HCT116 (cell line): ENCODE results near the gene PRICKLE3. TPM values are rescaled to one million over a fixed set of nuclear protein-coding genes. Genes with fewer than 3 reads are reported as not detected.

ENCODE experiments used
- ATAC-seq: fragments of 200-7000 bp; cut with Tn5 transposase; 2 replicates; pipeline ENCODE4 v1.9.1; 2020; ENCODE audit warnings: mild to moderate bottlenecking, moderate library complexity
- BruUV-seq: library from RNA; stranded (reverse); fragments of 400-500 nt; replicated peaks from 2 replicates; lab custom pipeline; 2021; lab: Mats Ljungman, UMichigan
- CTCF ChIA-PET: fragments of 300-600 bp; sonication (Branson Sonifier 250); formaldehyde crosslinking; loops from one replicate; lab custom pipeline; 2021; ENCODE audit warnings: antibody characterized with exemption; lab: Charles Lee
- POLR2A ChIA-PET: fragments of 300-600, 350-600 bp; sonication (Branson Sonifier 250); formaldehyde crosslinking; loops from one replicate; lab custom pipeline; 2021; ENCODE audit warnings: antibody characterized with exemption; lab: Charles Lee
- RAD21 ChIA-PET, 2 experiments: fragments of 300-600 bp; sonication (Branson Sonifier 250); formaldehyde crosslinking; loops; one replicate each; lab custom pipeline; 2023; ENCODE audit warnings: low total read pairs in 2 of 2; ENCODE audit not compliant: uncharacterized antibody in 2 of 2, unreplicated experiment in 2 of 2, low non-redundant PET in 1 of 2; lab: Charles Lee
- DNase-seq: peaks from one replicate; pipeline ENCODE4 v3.0.0-alpha.2; 2010; ENCODE audit warnings: low read depth, low spot score
- H2AFZ ChIP-seq: fragments of 200-600 bp; shearing (Covaris generic), sonication (generic); 2 replicates; pipeline ENCODE4 v1.6.1; 2017; ENCODE audit warnings: low read depth, mixed run types, mixed read lengths, antibody characterized with exemption, low read length; ENCODE audit not compliant: poor library complexity, severe bottlenecking
- H3K27ac ChIP-seq: 2 replicates; pipeline ENCODE4 v1.5.1; 2012; ENCODE audit warnings: low read depth, low read length
- H3K27me3 ChIP-seq: fragments of 200-600 bp; sonication (generic); 2 replicates; pipeline ENCODE4 v1.6.1; 2016; ENCODE audit warnings: mixed run types, low read length, mixed read lengths; ENCODE audit not compliant: insufficient read depth
- H3K36me3 ChIP-seq, 2 experiments: fragments of 200-500 bp in 1 of 2; fragments of 200-600 bp in 1 of 2; sonication (Bioruptor generic) in 1 of 2; sonication (generic) in 1 of 2; 2 replicates each; pipeline versions ENCODE4 v1.5.1 to v1.6.1; 2014 to 2016; ENCODE audit warnings: low read length in 2 of 2, inconsistent platforms in 1 of 2, mixed read lengths in 1 of 2, mixed run types in 1 of 2; ENCODE audit not compliant: insufficient read depth in 2 of 2, control insufficient read depth in 1 of 2
- H3K4me1 ChIP-seq, 2 experiments: fragments of 200-600 bp in 1 of 2; sonication (generic) in 1 of 2; 2 replicates each; pipeline versions ENCODE4 v1.5.1 to v1.6.1; 2012 to 2017; ENCODE audit warnings: low read length in 2 of 2, inconsistent platforms in 1 of 2, mild to moderate bottlenecking in 1 of 2, mixed read lengths in 1 of 2, mixed run types in 1 of 2, moderate library complexity in 1 of 2; ENCODE audit not compliant: insufficient read depth in 2 of 2, control insufficient read depth in 1 of 2
- H3K4me2 ChIP-seq: fragments of 200-600 bp; sonication (generic); 2 replicates; pipeline ENCODE4 v1.6.1; 2017; ENCODE audit warnings: mixed run types, low read length, mixed read lengths
- H3K4me3 ChIP-seq, 2 experiments: fragments of 200-600 bp in 1 of 2; sonication (generic) in 1 of 2; replicated peaks in 1 of 2; 2 replicates each; pipeline ENCODE4 v1.5.1; 2011 to 2016; ENCODE audit warnings: low read length in 2 of 2, control low read depth in 1 of 2, low read depth in 1 of 2, mild to moderate bottlenecking in 1 of 2, mixed read lengths in 1 of 2, mixed run types in 1 of 2
- H3K79me2 ChIP-seq: fragments of 200-600 bp; sonication (generic); 2 replicates; pipeline ENCODE4 v1.6.1; 2017; ENCODE audit warnings: mild to moderate bottlenecking, mixed run types, low read length, moderate library complexity, mixed read lengths; ENCODE audit not compliant: insufficient read depth
- H3K9ac ChIP-seq: fragments of 200-600 bp; sonication (generic); 2 replicates; pipeline ENCODE4 v1.6.1; 2016; ENCODE audit warnings: low read length, mixed read lengths
- H3K9me2 ChIP-seq: fragments of 200-600 bp; sonication (generic), shearing (Covaris generic); 2 replicates; pipeline ENCODE4 v1.6.1; 2017; ENCODE audit warnings: mixed run types, mild to moderate bottlenecking, moderate library complexity; ENCODE audit not compliant: insufficient read depth
- H3K9me3 ChIP-seq, 2 experiments: fragments of 200-500 bp in 1 of 2; fragments of 200-600 bp in 1 of 2; sonication (Bioruptor generic) in 1 of 2; sonication (generic) in 1 of 2; 2 replicates each; pipeline ENCODE4 v1.6.1; 2014 to 2017; ENCODE audit warnings: low read length in 2 of 2, mixed read lengths in 2 of 2, inconsistent platforms in 1 of 2, low read depth in 1 of 2, mild to moderate bottlenecking in 1 of 2, mixed run types in 1 of 2, moderate library complexity in 1 of 2; ENCODE audit not compliant: control insufficient read depth in 1 of 2, insufficient read depth in 1 of 2
- H4K20me1 ChIP-seq: fragments of 200-600 bp; sonication (generic), shearing (Covaris generic); 2 replicates; pipeline ENCODE4 v1.6.1; 2017; ENCODE audit warnings: mixed run types, mild to moderate bottlenecking, moderate library complexity; ENCODE audit not compliant: insufficient read depth
- CBX3 ChIP-seq: IDR thresholded peaks from 2 replicates; pipeline ENCODE4 v1.6.1; 2012; ENCODE audit warnings: low read depth
- CEBPB ChIP-seq: IDR thresholded peaks from 2 replicates; pipeline ENCODE4 v1.6.1; 2012; ENCODE audit warnings: low read depth
- ELF1 ChIP-seq: IDR thresholded peaks from 2 replicates; pipeline ENCODE4 v1.6.1; 2012; ENCODE audit warnings: low read depth, borderline replicate concordance
- EZH2 ChIP-seq: fragments of 200-600 bp; sonication (generic); IDR thresholded peaks from 2 replicates; pipeline ENCODE4 v1.6.1; 2017; ENCODE audit warnings: antibody characterized with exemption, mixed run types
- EZH2phosphoT487 ChIP-seq: fragments of 200-600 bp; IDR thresholded peaks from 2 replicates; pipeline ENCODE4 v1.6.1; 2018; ENCODE audit warnings: antibody characterized with exemption, borderline replicate concordance
- JUND ChIP-seq: IDR thresholded peaks from 2 replicates; pipeline ENCODE4 v1.6.1; 2012
- POLR2A ChIP-seq: IDR thresholded peaks from 2 replicates; pipeline ENCODE4 v1.7.0; 2011; ENCODE audit warnings: borderline replicate concordance; ENCODE audit not compliant: insufficient read depth, insufficient read length; ENCODE audit errors: extremely low read depth
- POLR2AphosphoS5 ChIP-seq: IDR thresholded peaks from 2 replicates; pipeline ENCODE4 v1.6.1; 2011; ENCODE audit warnings: mild to moderate bottlenecking, low read depth, low read length, moderate library complexity
- RAD21 ChIP-seq: IDR thresholded peaks from 2 replicates; pipeline ENCODE4 v1.6.1; 2012; ENCODE audit warnings: low read depth, mild to moderate bottlenecking
- REST ChIP-seq: IDR thresholded peaks from 2 replicates; pipeline ENCODE4 v1.6.1; 2012; ENCODE audit warnings: low read depth
- SIN3A ChIP-seq: IDR thresholded peaks from 2 replicates; pipeline ENCODE4 v1.6.1; 2012; ENCODE audit warnings: low read depth
- SP1 ChIP-seq: IDR thresholded peaks from 2 replicates; pipeline ENCODE4 v1.6.1; 2012; ENCODE audit warnings: low read depth
- SRF ChIP-seq: IDR thresholded peaks from 2 replicates; pipeline ENCODE4 v1.6.1; 2012; ENCODE audit warnings: low read depth
- YY1 ChIP-seq: IDR thresholded peaks from 2 replicates; pipeline ENCODE4 v1.6.1; 2011; ENCODE audit warnings: low read length, low read depth, moderate library complexity, mild to moderate bottlenecking; ENCODE audit not compliant: insufficient replicate concordance; ENCODE audit errors: extremely low read depth
- ZFX ChIP-seq: fragments of 450-650 bp; IDR thresholded peaks from 2 replicates; pipeline ENCODE4 v1.6.1; 2017
- intact Hi-C: fragments of 100-400 bp; cut with micrococcal nuclease; formaldehyde crosslinking; loops from 2 replicates; pipeline ENCODE4 v1.10.0; 2022
- total RNA-seq: library from RNA; stranded (reverse); gene quantifications from one replicate; pipeline ENCODE4 v1.2.1, GENCODE V29; 2021; ENCODE audit not compliant: unreplicated experiment
- TF ChIP-seq, protein P1 (sequence below): IDR thresholded peaks from 2 replicates; pipeline ENCODE4 v1.6.1; 2012
- TF ChIP-seq, protein P2 (sequence below): IDR thresholded peaks from 2 replicates; pipeline ENCODE4 v1.6.1; 2011; ENCODE audit warnings: mild to moderate bottlenecking, low read length, moderate library complexity; ENCODE audit not compliant: insufficient replicate concordance; ENCODE audit errors: extremely low read depth
- TF ChIP-seq, protein P3 (sequence below), 3 experiments: fragments of 200-600 bp in 1 of 3; sonication (generic) in 1 of 3; IDR thresholded peaks in 2 of 3; conservative IDR thresholded peaks in 1 of 3; 2 replicates each; pipeline ENCODE4 v1.5.1; 2012 to 2017; ENCODE audit warnings: low read depth in 2 of 3, low read length in 2 of 3, antibody characterized with exemption in 1 of 3, borderline replicate concordance in 1 of 3, control low read depth in 1 of 3, mild to moderate bottlenecking in 1 of 3, mixed read lengths in 1 of 3, mixed run types in 1 of 3, moderate library complexity in 1 of 3; ENCODE audit not compliant: insufficient read depth in 1 of 3
- TF ChIP-seq, protein P4 (sequence below): IDR thresholded peaks from 2 replicates; pipeline ENCODE4 v1.6.1; 2012

The PRICKLE3 gene
- total RNA-seq, 1 experiment from 2014 or later: 27.8 TPM

DNA sequence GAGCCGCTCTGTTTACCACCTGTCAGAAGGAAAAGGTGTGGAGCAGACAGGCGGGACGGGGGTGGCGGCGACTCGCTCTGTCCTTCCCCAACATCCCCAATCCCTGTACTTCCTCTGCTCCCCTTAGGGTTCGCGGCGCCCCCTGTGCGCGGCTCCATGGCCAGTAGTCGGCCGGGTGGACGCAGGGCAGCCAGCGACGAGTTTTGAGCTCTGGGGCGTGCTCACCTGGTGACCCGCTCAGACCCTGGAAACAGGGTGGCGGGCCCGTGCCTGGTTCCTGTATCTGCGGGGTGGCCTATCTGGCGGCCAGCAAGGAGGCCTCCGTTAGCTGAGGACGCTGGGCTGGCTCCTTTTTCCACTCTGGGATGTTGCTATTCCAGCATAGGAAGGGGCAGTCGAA, 29.0 kb downstream of the PRICKLE3 start:
- BruUV-seq: no TSS peak
- intact Hi-C loops: no loop called here
- ChIA-PET POLR2A (no interaction called here), CTCF (no interaction called here), RAD21 (no interaction called here)
- H4K20me1 ChIP-seq: no peaks in the 10 kb centered on the region
- H3K9ac ChIP-seq: no peak overlapping the region
- no peak overlapping the region for H3K27ac ChIP-seq
- H3K36me3 ChIP-seq: no peaks in the 10 kb centered on the region
- no peak overlapping the region for H3K4me3 ChIP-seq
- H3K9me3 ChIP-seq: no peaks in the 10 kb centered on the region
- peaks cover 3 to 32% of the 10 kb centered on the region in 2 experiments for H3K4me1 ChIP-seq
- H3K9me2 ChIP-seq: no peaks in the 10 kb centered on the region
- no peak for TF ChIP-seq ZFX
- TF ChIP-seq EZH2: no peak
- no peak for TF ChIP-seq REST
- TF ChIP-seq YY1: no peak
- TF ChIP-seq ELF1: no peak
- TF ChIP-seq JUND: no peak
- TF ChIP-seq, protein P1, sequence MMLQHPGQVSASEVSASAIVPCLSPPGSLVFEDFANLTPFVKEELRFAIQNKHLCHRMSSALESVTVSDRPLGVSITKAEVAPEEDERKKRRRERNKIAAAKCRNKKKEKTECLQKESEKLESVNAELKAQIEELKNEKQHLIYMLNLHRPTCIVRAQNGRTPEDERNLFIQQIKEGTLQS: no peak
- TF ChIP-seq RAD21: no peak
- TF ChIP-seq CBX3: no peak
- no peak for TF ChIP-seq EZH2phosphoT487
- no peak for TF ChIP-seq POLR2A
- TF ChIP-seq, protein P2, sequence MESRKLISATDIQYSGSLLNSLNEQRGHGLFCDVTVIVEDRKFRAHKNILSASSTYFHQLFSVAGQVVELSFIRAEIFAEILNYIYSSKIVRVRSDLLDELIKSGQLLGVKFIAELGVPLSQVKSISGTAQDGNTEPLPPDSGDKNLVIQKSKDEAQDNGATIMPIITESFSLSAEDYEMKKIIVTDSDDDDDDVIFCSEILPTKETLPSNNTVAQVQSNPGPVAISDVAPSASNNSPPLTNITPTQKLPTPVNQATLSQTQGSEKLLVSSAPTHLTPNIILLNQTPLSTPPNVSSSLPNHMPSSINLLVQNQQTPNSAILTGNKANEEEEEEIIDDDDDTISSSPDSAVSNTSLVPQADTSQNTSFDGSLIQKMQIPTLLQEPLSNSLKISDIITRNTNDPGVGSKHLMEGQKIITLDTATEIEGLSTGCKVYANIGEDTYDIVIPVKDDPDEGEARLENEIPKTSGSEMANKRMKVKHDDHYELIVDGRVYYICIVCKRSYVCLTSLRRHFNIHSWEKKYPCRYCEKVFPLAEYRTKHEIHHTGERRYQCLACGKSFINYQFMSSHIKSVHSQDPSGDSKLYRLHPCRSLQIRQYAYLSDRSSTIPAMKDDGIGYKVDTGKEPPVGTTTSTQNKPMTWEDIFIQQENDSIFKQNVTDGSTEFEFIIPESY: no peak
- no peak for TF ChIP-seq POLR2AphosphoS5
- TF ChIP-seq, protein P3, sequence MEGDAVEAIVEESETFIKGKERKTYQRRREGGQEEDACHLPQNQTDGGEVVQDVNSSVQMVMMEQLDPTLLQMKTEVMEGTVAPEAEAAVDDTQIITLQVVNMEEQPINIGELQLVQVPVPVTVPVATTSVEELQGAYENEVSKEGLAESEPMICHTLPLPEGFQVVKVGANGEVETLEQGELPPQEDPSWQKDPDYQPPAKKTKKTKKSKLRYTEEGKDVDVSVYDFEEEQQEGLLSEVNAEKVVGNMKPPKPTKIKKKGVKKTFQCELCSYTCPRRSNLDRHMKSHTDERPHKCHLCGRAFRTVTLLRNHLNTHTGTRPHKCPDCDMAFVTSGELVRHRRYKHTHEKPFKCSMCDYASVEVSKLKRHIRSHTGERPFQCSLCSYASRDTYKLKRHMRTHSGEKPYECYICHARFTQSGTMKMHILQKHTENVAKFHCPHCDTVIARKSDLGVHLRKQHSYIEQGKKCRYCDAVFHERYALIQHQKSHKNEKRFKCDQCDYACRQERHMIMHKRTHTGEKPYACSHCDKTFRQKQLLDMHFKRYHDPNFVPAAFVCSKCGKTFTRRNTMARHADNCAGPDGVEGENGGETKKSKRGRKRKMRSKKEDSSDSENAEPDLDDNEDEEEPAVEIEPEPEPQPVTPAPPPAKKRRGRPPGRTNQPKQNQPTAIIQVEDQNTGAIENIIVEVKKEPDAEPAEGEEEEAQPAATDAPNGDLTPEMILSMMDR (IDR thresholded peaks at IDR 0.05 in 2 of 3, conservative IDR thresholded peaks at IDR 0.05 in 1 of 3; ENCODE audit: borderline replicate concordance in 1 of 3, insufficient read depth in 1 of 3, low read depth in 2 of 3, low read length in 2 of 3): no peak
- no peak for TF ChIP-seq SRF
- TF ChIP-seq SIN3A: no peak
- no peak for TF ChIP-seq CEBPB
- TF ChIP-seq, protein P4, sequence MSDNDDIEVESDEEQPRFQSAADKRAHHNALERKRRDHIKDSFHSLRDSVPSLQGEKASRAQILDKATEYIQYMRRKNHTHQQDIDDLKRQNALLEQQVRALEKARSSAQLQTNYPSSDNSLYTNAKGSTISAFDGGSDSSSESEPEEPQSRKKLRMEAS: no peak
- no peak for TF ChIP-seq SP1
- H3K79me2 ChIP-seq: no peaks in the 10 kb centered on the region
- no peak overlapping the region for H2AFZ ChIP-seq
- no peaks in the 10 kb centered on the region for H3K27me3 ChIP-seq
- no peak overlapping the region for H3K4me2 ChIP-seq
- ATAC-seq (no peak), DNase-seq (no peak)
